ENCODE data around the gene CACUL1. TPM values are rescaled to one million over a fixed set of nuclear protein-coding genes. Genes with fewer than 3 reads are reported as not detected.
"Not testable (repeated sequence)": the region's sequence is repeated elsewhere in the genome, so short reads cannot be mapped to it uniquely, and the experiment has no call there.

The CACUL1 gene
- total RNA-seq, 1 donor from 2014 or later: 27.1 TPM

- Mint-ChIP-seq H3K27me3 (no peaks in the 10 kb centered on the region), H3K4me1 (peaks cover 49% of the 10 kb centered on the region), H3K9me3 (peaks cover 13% of the 10 kb centered on the region), H3K36me3 (ENCODE audit: low read depth) (peaks cover 24% of the 10 kb centered on the region), H3K4me3 (no peak overlapping the region), H3K27ac (no peak overlapping the region)
- TF ChIP-seq CTCF (IDR thresholded peaks at IDR 0.05): no peak
- POLR2A ChIA-PET: no interaction called here
- intact Hi-C loops (cut with micrococcal nuclease): no loop called here
- DNase-seq (no peak), ATAC-seq (ENCODE audit: low read depth) (no peak)
- CTCF ChIA-PET: interaction anchor here (0.7 kb wide), 1 partner anchor 23 kb away, joined by 3 read pairs; no protein-coding TSS in a partner anchor
Measured at GRCh38 chr10:118745056-118745455, 9.7 kb downstream of the CACUL1 start.

- H3K4me3 Mint-ChIP-seq; H3K27ac Mint-ChIP-seq; intact Hi-C loops (cut with micrococcal nuclease); POLR2A ChIA-PET; DNase-seq; ATAC-seq (ENCODE audit: low read depth); H3K27me3 Mint-ChIP-seq: not testable (repeated sequence)
- CTCF ChIA-PET: interaction anchor here (0.7 kb wide), 1 partner anchor 22 kb away, joined by 3 read pairs; no protein-coding TSS in a partner anchor
- Mint-ChIP-seq H3K4me1 (peaks cover 52% of the 10 kb centered on the region), H3K9me3 (peaks cover 13% of the 10 kb centered on the region), H3K36me3 (ENCODE audit: low read depth) (peaks cover 24% of the 10 kb centered on the region)
Measured at GRCh38 chr10:118744346-118744918, 10.3 kb downstream of the CACUL1 start.

GRCh38 chr10:118742782-118743181 is 12.0 kb downstream of the CACUL1 start:
- Mint-ChIP-seq H3K4me1 (peaks cover 56% of the 10 kb centered on the region), H3K36me3 (ENCODE audit: low read depth) (peaks cover 13% of the 10 kb centered on the region), H3K27ac (no peak overlapping the region), H3K9me3 (peaks cover 8% of the 10 kb centered on the region), H3K4me3 (no peak overlapping the region), H3K27me3 (no peaks in the 10 kb centered on the region)
- CTCF ChIA-PET: no interaction called here
- DNase-seq (no peak), ATAC-seq (ENCODE audit: low read depth) (no peak)
- intact Hi-C loops (cut with micrococcal nuclease): loop anchor here (1.0 kb wide), 1 partner anchor 12 kb away; the partner anchor contains the start of gene CACUL1
- POLR2A ChIA-PET: no interaction called here
- TF ChIP-seq CTCF (IDR thresholded peaks at IDR 0.05): no peak

- ATAC-seq (ENCODE audit: low read depth) (no peak), DNase-seq (no peak)
- Mint-ChIP-seq H3K36me3 (ENCODE audit: low read depth) (peaks cover 8% of the 10 kb centered on the region), H3K27me3 (no peaks in the 10 kb centered on the region), H3K4me1 (peaks cover 56% of the 10 kb centered on the region), H3K27ac (no peak overlapping the region), H3K9me3 (peaks cover 5% of the 10 kb centered on the region), H3K4me3 (no peak overlapping the region)
- intact Hi-C loops (cut with micrococcal nuclease): loop anchor here (1.0 kb wide), 1 partner anchor 12 kb away; the partner anchor contains the start of gene CACUL1
- ChIA-PET POLR2A (no interaction called here), CTCF (no interaction called here)
- TF ChIP-seq CTCF (IDR thresholded peaks at IDR 0.05): no peak
Measured at GRCh38 chr10:118742032-118742431, 12.7 kb downstream of the CACUL1 start.

- Mint-ChIP-seq H3K9me3 (no peaks in the 10 kb centered on the region), H3K36me3 (ENCODE audit: low read depth) (peaks cover 2% of the 10 kb centered on the region), H3K27ac (no peak overlapping the region), H3K4me3 (no peak overlapping the region), H3K27me3 (no peaks in the 10 kb centered on the region), H3K4me1 (peaks cover 61% of the 10 kb centered on the region)
- TF ChIP-seq CTCF (IDR thresholded peaks at IDR 0.05): no peak
- no peak for DNase-seq
- intact Hi-C loops (cut with micrococcal nuclease): no loop called here
- POLR2A ChIA-PET: interaction anchor here (1.1 kb wide), 1 partner anchor 16 kb away, joined by 7 read pairs; the partner anchor contains the start of gene CACUL1
- no peak for ATAC-seq (ENCODE audit: low read depth)
- CTCF ChIA-PET: interaction anchor here (1.2 kb wide), 1 partner anchor 13 kb away, joined by 3 read pairs; no protein-coding TSS in a partner anchor
Measured at GRCh38 chr10:118738406-118738805, 16.4 kb downstream of the CACUL1 start.
